K562 (cell line): ENCODE data around the gene NEK1. TPM values are rescaled to one million over a fixed set of nuclear protein-coding genes. Genes with fewer than 3 reads are reported as not detected.

Experiments
- EZH2 ChIP-seq: IDR thresholded peaks from 2 replicates; pipeline ENCODE4 v1.6.1; 2012; ENCODE audit warnings: low read depth, mild to moderate bottlenecking, inconsistent platforms, low read length, borderline replicate concordance
- GABPB1 ChIP-seq: sonication (generic); formaldehyde crosslinking; IDR thresholded peaks from 2 replicates; pipeline ENCODE4 v1.8.0; 2022; ENCODE audit warnings: mild to moderate bottlenecking, missing genetic modification reagents
- MEIS2 ChIP-seq: fragments of 450-650 bp; IDR thresholded peaks from 2 replicates; pipeline ENCODE4 v1.6.1; 2014; ENCODE audit warnings: mild to moderate bottlenecking; ENCODE audit not compliant: partially characterized antibody
- PTBP1 ChIP-seq: fragments of 200-400 bp; formaldehyde crosslinking; IDR thresholded peaks from 2 replicates; pipeline ENCODE4 v1.6.1; 2017; ENCODE audit warnings: low read depth, low read length
- SMC3 ChIP-seq: conservative IDR thresholded peaks from 2 replicates; pipeline ENCODE4 v1.6.1; 2011; ENCODE audit warnings: low read depth, low read length, improper control_type of control experiment; ENCODE audit not compliant: insufficient read depth
- ZBTB8A ChIP-seq: fragments of 450-650 bp; IDR thresholded peaks from 2 replicates; pipeline ENCODE4 v1.6.1; 2018; ENCODE audit warnings: mild to moderate bottlenecking, moderate library complexity; ENCODE audit not compliant: partially characterized antibody
- ZKSCAN8 ChIP-seq: fragments of 200-800 bp; sonication (Bioruptor generic); IDR thresholded peaks from 2 replicates; pipeline ENCODE4 v1.6.1; 2016; ENCODE audit warnings: missing genetic modification characterization, missing compliant biosample characterization
- ZNF3 ChIP-seq: fragments of 250-450 bp; sonication (Bioruptor Pico); IDR thresholded peaks from 2 replicates; pipeline ENCODE4 v1.5.0; 2021; ENCODE audit warnings: mild to moderate bottlenecking, moderate library complexity
- ZNF830 ChIP-seq: fragments of 250-450 bp; sonication (Bioruptor Pico); IDR thresholded peaks from 2 replicates; pipeline ENCODE4 v1.5.0; 2021; ENCODE audit warnings: mild to moderate bottlenecking
- polyA plus RNA-seq, 8 experiments: library from polyadenylated mRNA; depleted of rRNA in 4 of 8; stranded (reverse) in 5 of 8; unstranded in 3 of 8; fragments of >200 nt; fragmentation: Nextera tagmentation in 2 of 8; fragmentation: Illumina TruSeq in 1 of 8; extraction: Ambion mirVana in 2 of 8; extraction: Trizol in 1 of 8; gene quantifications; 2 replicates each; pipeline versions ENCODE4 v1.2.1 to v1.2.3, GENCODE V29; 2011 to 2014; ENCODE audit warnings: inconsistent platforms in 1 of 8, missing spikeins in 1 of 8
- total RNA-seq, 7 experiments: library from RNA; depleted of rRNA in 6 of 7; stranded (reverse); fragments of >200 nt in 6 of 7; fragmentation: Illumina TruSeq in 2 of 7; extraction: Trizol in 2 of 7; gene quantifications; 2 replicates each; pipeline versions ENCODE4 v1.2.1 to v1.2.3, GENCODE V29; 2011 to 2021; ENCODE audit warnings: low replicate concordance in 1 of 7
- TF ChIP-seq, protein P1 (sequence below): fragments of 450-650 bp; IDR thresholded peaks from 2 replicates; pipeline ENCODE4 v1.6.1; 2017; ENCODE audit warnings: antibody characterized with exemption
- TF ChIP-seq, protein P2 (sequence below): fragments of 200-800 bp; sonication (Bioruptor generic); IDR thresholded peaks from 2 replicates; pipeline ENCODE4 v1.6.1; 2017; ENCODE audit warnings: missing genetic modification characterization, missing compliant biosample characterization
- TF ChIP-seq, protein P3 (sequence below): sonication (generic); IDR thresholded peaks from 2 replicates; pipeline ENCODE4 v1.6.1; 2016
- TF ChIP-seq, protein P4 (sequence below): fragments of 450-650 bp; formaldehyde crosslinking; IDR thresholded peaks from 2 replicates; pipeline ENCODE4 v1.4.0; 2020; ENCODE audit warnings: mild to moderate bottlenecking, moderate library complexity
- TF ChIP-seq, protein P5 (sequence below): fragments of 250-450 bp; sonication (Bioruptor Pico); IDR thresholded peaks from 2 replicates; pipeline ENCODE4 v1.9.0; 2021; ENCODE audit warnings: mild to moderate bottlenecking, inconsistent platforms
- TF ChIP-seq, protein P6 (sequence below): fragments of 200-800 bp; sonication (Bioruptor generic); IDR thresholded peaks from 2 replicates; pipeline ENCODE4 v1.6.1; 2017; ENCODE audit warnings: missing genetic modification characterization, missing compliant biosample characterization

The NEK1 gene
- total and polyA plus RNA-seq, 9 of the 15 experiments (the other 6 are each of a cell fraction or from before 2014, with no cell fraction given): 6.2 to 15.7 (median 10.3) TPM

DNA sequence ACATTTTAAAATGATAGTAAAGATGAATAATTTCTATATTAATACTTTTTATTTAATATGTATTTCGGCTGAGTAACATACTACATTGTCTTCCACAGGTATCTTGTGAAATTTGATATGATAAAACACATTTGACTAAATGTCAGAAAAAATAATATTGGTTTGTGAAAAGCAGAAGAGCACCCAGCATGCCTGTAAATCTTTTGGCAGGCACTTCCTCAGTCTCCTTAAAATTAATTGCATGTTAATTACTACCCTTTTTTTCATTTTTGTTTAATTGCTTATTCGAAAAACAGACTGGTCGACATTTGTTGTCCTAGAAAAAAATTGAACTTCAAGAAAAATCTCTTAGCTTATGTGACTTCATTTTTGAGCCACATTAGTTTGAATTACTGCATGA lies 48.5 kb upstream of the NEK1 start (continued):
- TF ChIP-seq ZKSCAN8 (CRISPR knock-in tag) (no peak), ZBTB8A (no peak), ZNF830 (CRISPR knock-in tag) (no peak), EZH2 (no peak), GABPB1 (CRISPR knock-in tag) (no peak), PTBP1 (no peak), ZNF3 (CRISPR knock-in tag) (no peak), MEIS2 (peak; percentile 24), SMC3 (no peak)
- TF ChIP-seq, protein P1, sequence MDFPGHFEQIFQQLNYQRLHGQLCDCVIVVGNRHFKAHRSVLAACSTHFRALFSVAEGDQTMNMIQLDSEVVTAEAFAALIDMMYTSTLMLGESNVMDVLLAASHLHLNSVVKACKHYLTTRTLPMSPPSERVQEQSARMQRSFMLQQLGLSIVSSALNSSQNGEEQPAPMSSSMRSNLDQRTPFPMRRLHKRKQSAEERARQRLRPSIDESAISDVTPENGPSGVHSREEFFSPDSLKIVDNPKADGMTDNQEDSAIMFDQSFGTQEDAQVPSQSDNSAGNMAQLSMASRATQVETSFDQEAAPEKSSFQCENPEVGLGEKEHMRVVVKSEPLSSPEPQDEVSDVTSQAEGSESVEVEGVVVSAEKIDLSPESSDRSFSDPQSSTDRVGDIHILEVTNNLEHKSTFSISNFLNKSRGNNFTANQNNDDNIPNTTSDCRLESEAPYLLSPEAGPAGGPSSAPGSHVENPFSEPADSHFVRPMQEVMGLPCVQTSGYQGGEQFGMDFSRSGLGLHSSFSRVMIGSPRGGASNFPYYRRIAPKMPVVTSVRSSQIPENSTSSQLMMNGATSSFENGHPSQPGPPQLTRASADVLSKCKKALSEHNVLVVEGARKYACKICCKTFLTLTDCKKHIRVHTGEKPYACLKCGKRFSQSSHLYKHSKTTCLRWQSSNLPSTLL: no peak
- TF ChIP-seq, protein P2, sequence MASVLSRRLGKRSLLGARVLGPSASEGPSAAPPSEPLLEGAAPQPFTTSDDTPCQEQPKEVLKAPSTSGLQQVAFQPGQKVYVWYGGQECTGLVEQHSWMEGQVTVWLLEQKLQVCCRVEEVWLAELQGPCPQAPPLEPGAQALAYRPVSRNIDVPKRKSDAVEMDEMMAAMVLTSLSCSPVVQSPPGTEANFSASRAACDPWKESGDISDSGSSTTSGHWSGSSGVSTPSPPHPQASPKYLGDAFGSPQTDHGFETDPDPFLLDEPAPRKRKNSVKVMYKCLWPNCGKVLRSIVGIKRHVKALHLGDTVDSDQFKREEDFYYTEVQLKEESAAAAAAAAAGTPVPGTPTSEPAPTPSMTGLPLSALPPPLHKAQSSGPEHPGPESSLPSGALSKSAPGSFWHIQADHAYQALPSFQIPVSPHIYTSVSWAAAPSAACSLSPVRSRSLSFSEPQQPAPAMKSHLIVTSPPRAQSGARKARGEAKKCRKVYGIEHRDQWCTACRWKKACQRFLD: no peak
- TF ChIP-seq, protein P3, sequence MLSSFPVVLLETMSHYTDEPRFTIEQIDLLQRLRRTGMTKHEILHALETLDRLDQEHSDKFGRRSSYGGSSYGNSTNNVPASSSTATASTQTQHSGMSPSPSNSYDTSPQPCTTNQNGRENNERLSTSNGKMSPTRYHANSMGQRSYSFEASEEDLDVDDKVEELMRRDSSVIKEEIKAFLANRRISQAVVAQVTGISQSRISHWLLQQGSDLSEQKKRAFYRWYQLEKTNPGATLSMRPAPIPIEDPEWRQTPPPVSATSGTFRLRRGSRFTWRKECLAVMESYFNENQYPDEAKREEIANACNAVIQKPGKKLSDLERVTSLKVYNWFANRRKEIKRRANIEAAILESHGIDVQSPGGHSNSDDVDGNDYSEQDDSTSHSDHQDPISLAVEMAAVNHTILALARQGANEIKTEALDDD: no peak
- TF ChIP-seq, protein P4, sequence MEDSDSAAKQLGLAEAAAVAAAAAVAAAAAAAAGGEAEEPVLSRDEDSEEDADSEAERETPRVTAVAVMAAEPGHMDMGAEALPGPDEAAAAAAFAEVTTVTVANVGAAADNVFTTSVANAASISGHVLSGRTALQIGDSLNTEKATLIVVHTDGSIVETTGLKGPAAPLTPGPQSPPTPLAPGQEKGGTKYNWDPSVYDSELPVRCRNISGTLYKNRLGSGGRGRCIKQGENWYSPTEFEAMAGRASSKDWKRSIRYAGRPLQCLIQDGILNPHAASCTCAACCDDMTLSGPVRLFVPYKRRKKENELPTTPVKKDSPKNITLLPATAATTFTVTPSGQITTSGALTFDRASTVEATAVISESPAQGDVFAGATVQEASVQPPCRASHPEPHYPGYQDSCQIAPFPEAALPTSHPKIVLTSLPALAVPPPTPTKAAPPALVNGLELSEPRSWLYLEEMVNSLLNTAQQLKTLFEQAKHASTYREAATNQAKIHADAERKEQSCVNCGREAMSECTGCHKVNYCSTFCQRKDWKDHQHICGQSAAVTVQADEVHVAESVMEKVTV (CRISPR knock-in tag): no peak
- TF ChIP-seq, protein P5, sequence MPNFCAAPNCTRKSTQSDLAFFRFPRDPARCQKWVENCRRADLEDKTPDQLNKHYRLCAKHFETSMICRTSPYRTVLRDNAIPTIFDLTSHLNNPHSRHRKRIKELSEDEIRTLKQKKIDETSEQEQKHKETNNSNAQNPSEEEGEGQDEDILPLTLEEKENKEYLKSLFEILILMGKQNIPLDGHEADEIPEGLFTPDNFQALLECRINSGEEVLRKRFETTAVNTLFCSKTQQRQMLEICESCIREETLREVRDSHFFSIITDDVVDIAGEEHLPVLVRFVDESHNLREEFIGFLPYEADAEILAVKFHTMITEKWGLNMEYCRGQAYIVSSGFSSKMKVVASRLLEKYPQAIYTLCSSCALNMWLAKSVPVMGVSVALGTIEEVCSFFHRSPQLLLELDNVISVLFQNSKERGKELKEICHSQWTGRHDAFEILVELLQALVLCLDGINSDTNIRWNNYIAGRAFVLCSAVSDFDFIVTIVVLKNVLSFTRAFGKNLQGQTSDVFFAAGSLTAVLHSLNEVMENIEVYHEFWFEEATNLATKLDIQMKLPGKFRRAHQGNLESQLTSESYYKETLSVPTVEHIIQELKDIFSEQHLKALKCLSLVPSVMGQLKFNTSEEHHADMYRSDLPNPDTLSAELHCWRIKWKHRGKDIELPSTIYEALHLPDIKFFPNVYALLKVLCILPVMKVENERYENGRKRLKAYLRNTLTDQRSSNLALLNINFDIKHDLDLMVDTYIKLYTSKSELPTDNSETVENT: no peak
- TF ChIP-seq, protein P6, sequence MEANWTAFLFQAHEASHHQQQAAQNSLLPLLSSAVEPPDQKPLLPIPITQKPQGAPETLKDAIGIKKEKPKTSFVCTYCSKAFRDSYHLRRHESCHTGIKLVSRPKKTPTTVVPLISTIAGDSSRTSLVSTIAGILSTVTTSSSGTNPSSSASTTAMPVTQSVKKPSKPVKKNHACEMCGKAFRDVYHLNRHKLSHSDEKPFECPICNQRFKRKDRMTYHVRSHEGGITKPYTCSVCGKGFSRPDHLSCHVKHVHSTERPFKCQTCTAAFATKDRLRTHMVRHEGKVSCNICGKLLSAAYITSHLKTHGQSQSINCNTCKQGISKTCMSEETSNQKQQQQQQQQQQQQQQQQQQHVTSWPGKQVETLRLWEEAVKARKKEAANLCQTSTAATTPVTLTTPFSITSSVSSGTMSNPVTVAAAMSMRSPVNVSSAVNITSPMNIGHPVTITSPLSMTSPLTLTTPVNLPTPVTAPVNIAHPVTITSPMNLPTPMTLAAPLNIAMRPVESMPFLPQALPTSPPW: no peak
